ENCODE measurements around the gene TM4SF4.

DNA sequence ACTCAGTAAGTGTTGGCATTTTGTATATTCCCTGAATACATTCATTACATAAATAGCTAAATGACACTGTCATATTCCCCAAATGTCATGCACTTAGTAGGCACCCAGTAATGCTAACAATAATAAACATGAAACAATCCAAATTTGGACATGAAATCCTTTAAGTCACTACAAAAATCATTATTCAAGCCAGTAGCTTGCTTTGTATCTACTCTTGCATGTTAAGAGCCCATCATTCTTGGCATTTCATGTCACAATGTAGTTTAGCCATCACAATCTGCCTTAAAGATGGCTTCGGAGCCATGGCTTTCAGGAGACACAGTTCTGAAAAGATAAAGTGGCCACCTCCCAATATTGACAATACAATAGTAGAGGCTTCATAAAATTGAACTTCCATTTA is 32.9 kb upstream of the TM4SF4 start:
- TF ChIP-seq, protein P1, sequence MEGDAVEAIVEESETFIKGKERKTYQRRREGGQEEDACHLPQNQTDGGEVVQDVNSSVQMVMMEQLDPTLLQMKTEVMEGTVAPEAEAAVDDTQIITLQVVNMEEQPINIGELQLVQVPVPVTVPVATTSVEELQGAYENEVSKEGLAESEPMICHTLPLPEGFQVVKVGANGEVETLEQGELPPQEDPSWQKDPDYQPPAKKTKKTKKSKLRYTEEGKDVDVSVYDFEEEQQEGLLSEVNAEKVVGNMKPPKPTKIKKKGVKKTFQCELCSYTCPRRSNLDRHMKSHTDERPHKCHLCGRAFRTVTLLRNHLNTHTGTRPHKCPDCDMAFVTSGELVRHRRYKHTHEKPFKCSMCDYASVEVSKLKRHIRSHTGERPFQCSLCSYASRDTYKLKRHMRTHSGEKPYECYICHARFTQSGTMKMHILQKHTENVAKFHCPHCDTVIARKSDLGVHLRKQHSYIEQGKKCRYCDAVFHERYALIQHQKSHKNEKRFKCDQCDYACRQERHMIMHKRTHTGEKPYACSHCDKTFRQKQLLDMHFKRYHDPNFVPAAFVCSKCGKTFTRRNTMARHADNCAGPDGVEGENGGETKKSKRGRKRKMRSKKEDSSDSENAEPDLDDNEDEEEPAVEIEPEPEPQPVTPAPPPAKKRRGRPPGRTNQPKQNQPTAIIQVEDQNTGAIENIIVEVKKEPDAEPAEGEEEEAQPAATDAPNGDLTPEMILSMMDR (conservative IDR thresholded peaks at IDR 0.05 in 1 of 2, IDR thresholded peaks at IDR 0.05 in 1 of 2; ENCODE audit: extremely low read depth in 1 of 2, insufficient read depth in 1 of 2, low read depth in 1 of 2, low read length in 2 of 2), result no peak
- no peak for TF ChIP-seq EZH2 (IDR thresholded peaks at IDR 0.05; ENCODE audit: borderline replicate concordance, low read length)
